Measurements from ENCODE around the gene FBXO3. TPM values are rescaled to one million over a fixed set of nuclear protein-coding genes. Genes with fewer than 3 reads are reported as not detected.

FBXO3 gene
- polyA plus RNA-seq, 3 donors = 17.5 to 25.2 (median 21.4) TPM

DNA sequence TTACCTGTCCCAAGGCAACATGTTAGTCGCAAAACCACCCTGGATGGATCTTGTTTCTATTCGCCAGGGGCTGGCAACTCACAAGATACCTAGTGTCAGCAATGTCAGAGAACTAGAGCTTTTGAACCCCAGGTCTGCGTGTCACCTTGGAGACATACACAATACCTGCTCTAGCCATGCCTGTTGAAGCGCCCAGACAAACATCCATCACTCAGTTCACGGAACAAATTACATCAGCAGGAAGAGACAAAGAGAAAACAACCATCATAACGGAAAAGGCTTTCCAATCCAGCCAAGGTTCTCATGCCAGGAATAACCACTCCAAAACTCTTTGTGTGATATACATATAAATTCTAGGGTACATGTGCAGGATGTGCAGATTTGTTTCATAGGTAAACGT is 40.3 kb downstream of the FBXO3 start:
- Histone ChIP-seq H3K4me2 (replicated peaks; ENCODE audit: extremely low read depth, low read length, poor library complexity, severe bottlenecking) (no peak overlapping the region), H3K79me2 (ENCODE audit: insufficient read depth, low read length) (no peaks in the 10 kb centered on the region), H4K20me1 (ENCODE audit: insufficient read depth, low read length) (no peaks in the 10 kb centered on the region), H3K4me3 (replicated peaks in 1 of 3; ENCODE audit: low read depth in 2 of 3, low read length in 3 of 3) (no peak overlapping the region), H3K27me3 (ENCODE audit: control insufficient read depth in 2 of 2, insufficient read depth in 2 of 2, low read length in 2 of 2) (peaks cover 11 to 30% of the 10 kb centered on the region in 2 donors), H3K27ac (ENCODE audit: low read depth in 1 of 2, low read length in 2 of 2) (no peak overlapping the region), H3K36me3 (replicated peaks in 1 of 2; ENCODE audit: control insufficient read depth in 1 of 2, insufficient read depth in 2 of 2, low read length in 2 of 2) (no peaks in the 10 kb centered on the region), H3K9ac (ENCODE audit: insufficient read depth, low read length, poor library complexity, severe bottlenecking) (no peak overlapping the region), H3K4me1 (ENCODE audit: control insufficient read depth in 1 of 2, insufficient read depth in 2 of 2, low read length in 2 of 2) (peaks cover 35 to 42% of the 10 kb centered on the region in 2 donors), H3K9me3 (replicated peaks in 1 of 2; ENCODE audit: control insufficient read depth in 1 of 2, insufficient read depth in 1 of 2, low read length in 2 of 2) (no peaks in the 10 kb centered on the region), H2AFZ (ENCODE audit: insufficient read depth, low read depth, low read length, poor library complexity, severe bottlenecking) (no peak overlapping the region)
- Mint-ChIP-seq H3K4me3 (no peak overlapping the region), H3K4me1 (peaks cover 38% of the 10 kb centered on the region), H3K9me3 (peaks cover 0 to 3% (median 0%) of the 10 kb centered on the region in 7 donors), H3K27me3 (ENCODE audit: low read depth in 3 of 3) (peaks cover 30 to 43% (median 33%) of the 10 kb centered on the region in 3 donors), H3K36me3 (peaks cover 0 to 2% of the 10 kb centered on the region in 2 donors), H3K27ac (no peak overlapping the region)
- 96% methylated on average over 3 of the region's 7 CpGs for WGBS (ENCODE audit: insufficient coverage)
- DNase-seq = no peak
- no peak for TF ChIP-seq CTCF (IDR thresholded peaks at IDR 0.05)
- intact Hi-C loops (cut with micrococcal nuclease) = loop anchor here in 1 of 2 donors (10.0 kb wide), 1 partner anchor 369 kb away; no protein-coding TSS in a partner anchor

DNA sequence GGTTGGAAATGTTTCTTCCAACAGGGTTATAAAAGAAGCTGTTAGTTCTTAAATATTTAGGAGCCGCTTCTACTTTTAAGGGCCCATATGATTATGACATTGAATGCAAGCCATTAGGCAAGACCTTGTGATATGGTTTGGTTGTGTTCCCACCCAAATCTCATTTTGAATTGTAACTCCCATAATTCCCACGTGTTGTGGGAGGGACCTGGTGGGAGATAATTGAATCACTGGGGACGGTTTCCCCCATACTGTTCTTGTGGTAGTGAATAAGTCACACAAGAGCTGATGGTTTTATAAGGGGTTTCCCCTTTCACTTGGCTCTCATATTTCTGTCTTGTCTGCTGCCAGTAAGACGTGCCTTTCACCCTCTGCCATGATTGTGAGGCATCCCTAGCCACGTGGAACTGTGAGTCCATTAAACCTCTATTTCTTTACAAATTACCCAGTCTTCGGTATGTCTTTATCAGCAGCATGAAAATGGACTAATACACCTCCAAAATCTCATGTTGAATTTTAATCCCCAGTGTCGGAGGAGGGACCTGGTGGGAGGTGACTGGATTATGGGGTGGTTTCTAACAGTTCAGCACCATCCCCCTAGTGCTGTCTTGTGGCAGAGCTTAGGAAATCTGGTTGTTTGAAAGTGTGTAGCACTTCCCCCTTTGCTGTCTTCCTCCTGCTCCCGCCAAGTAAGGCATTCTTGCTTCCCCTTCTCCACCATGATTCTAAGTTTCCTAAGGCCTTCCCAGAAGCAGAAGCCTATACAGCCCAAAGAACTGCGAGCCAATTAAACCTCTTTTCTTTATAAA is 42.4 kb downstream of the FBXO3 start:
- H3K79me2 ChIP-seq (ENCODE audit: insufficient read depth, low read length) = no peaks in the 10 kb centered on the region
- H3K27ac ChIP-seq (ENCODE audit: low read depth in 1 of 2, low read length in 2 of 2) = no peak overlapping the region
- H2AFZ ChIP-seq (ENCODE audit: insufficient read depth, low read depth, low read length, poor library complexity, severe bottlenecking) = no peak overlapping the region
- WGBS (ENCODE audit: insufficient coverage) = no CpG with 5 or more reads among the region's 9 CpGs
- peaks cover 35 to 41% of the 10 kb centered on the region in 2 donors for H3K4me1 ChIP-seq (ENCODE audit: control insufficient read depth in 1 of 2, insufficient read depth in 2 of 2, low read length in 2 of 2)
- no peaks in the 10 kb centered on the region for H4K20me1 ChIP-seq (ENCODE audit: insufficient read depth, low read length)
- no peaks in the 10 kb centered on the region for H3K36me3 ChIP-seq (replicated peaks in 1 of 2; ENCODE audit: control insufficient read depth in 1 of 2, insufficient read depth in 2 of 2, low read length in 2 of 2)
- Mint-ChIP-seq H3K27me3 (ENCODE audit: low read depth in 3 of 3) (peaks cover 20 to 26% (median 21%) of the 10 kb centered on the region in 3 donors), H3K4me1 (peaks cover 44% of the 10 kb centered on the region), H3K9me3 (peaks cover 0 to 3% (median 0%) of the 10 kb centered on the region in 7 donors), H3K36me3 (peaks cover 0 to 2% of the 10 kb centered on the region in 2 donors), H3K4me3 (peak overlapping the region in 1 of 2 donors; percentile 44), H3K27ac (peak overlapping the region in 5 of 7 donors; percentile 8 to 80 (median 66))
- H3K27me3 ChIP-seq (ENCODE audit: control insufficient read depth in 2 of 2, insufficient read depth in 2 of 2, low read length in 2 of 2) = peaks cover 7 to 19% of the 10 kb centered on the region in 2 donors
- peak; percentile 47 to 66 (median 62) for DNase-seq
- TF ChIP-seq CTCF (IDR thresholded peaks at IDR 0.05) = no peak
- H3K4me2 ChIP-seq (replicated peaks; ENCODE audit: extremely low read depth, low read length, poor library complexity, severe bottlenecking) = peak overlapping the region; percentile 33
- no peak overlapping the region for H3K9ac ChIP-seq (ENCODE audit: insufficient read depth, low read length, poor library complexity, severe bottlenecking)
- intact Hi-C loops (cut with micrococcal nuclease) = loop anchor here in 1 of 2 donors (10.0 kb wide), 1 partner anchor 367 kb away; no protein-coding TSS in a partner anchor
- H3K4me3 ChIP-seq (replicated peaks in 1 of 3; ENCODE audit: low read depth in 2 of 3, low read length in 3 of 3) = no peak overlapping the region
- H3K9me3 ChIP-seq (replicated peaks in 1 of 2; ENCODE audit: control insufficient read depth in 1 of 2, insufficient read depth in 1 of 2, low read length in 2 of 2) = no peaks in the 10 kb centered on the region
